ENCODE measurements around the gene ENTR1.

ENTR1 gene

DNA sequence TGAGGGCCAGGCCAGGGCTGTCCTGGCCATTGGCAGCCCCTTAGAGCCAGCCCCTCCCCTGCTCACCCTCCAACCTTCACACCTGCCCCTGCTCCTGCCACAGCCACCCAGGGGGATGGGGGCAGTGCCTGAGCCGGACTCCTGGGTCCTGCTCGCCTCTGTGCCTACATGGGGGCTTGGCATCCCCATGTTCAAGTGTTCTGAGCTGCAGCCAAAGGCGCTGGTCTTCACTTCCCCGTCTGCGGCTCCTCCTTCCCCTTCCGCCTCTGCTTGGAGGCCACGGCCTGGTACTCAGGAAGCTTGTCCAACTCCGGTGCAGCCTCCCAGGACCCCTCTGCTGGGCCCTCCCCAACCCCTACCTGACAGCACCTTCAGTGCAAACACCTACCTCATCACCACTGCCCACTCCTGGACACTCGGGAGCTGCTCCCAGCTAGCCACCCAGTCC, 44.6 kb downstream of the ENTR1 start:
- H3K27ac ChIP-seq (ENCODE audit: extremely low read depth, low read depth, low read length), result no peak overlapping the region
- no peaks in the 10 kb centered on the region for H3K9me3 ChIP-seq (ENCODE audit: control insufficient read depth, insufficient read depth, low read depth, low read length)
- POLR2A ChIA-PET, result interaction anchor here (0.5 to 1.7 kb wide), 8 partner anchors 9 to 89 kb away, joined by 3 to 7 read pairs (median 3); no protein-coding TSS in a partner anchor
- CTCF ChIA-PET, result interaction anchor here (0.7 to 2.3 kb wide), 4 partner anchors 11 to 53 kb away, joined by 3 to 9 read pairs (median 8); no protein-coding TSS in a partner anchor
- H3K4me3 ChIP-seq (ENCODE audit: low read depth, low read length), result no peak overlapping the region
- no peaks in the 10 kb centered on the region for H3K36me3 ChIP-seq (ENCODE audit: control insufficient read depth in 2 of 2, insufficient read depth in 1 of 2, low read length in 2 of 2)
- TF ChIP-seq, protein P1, sequence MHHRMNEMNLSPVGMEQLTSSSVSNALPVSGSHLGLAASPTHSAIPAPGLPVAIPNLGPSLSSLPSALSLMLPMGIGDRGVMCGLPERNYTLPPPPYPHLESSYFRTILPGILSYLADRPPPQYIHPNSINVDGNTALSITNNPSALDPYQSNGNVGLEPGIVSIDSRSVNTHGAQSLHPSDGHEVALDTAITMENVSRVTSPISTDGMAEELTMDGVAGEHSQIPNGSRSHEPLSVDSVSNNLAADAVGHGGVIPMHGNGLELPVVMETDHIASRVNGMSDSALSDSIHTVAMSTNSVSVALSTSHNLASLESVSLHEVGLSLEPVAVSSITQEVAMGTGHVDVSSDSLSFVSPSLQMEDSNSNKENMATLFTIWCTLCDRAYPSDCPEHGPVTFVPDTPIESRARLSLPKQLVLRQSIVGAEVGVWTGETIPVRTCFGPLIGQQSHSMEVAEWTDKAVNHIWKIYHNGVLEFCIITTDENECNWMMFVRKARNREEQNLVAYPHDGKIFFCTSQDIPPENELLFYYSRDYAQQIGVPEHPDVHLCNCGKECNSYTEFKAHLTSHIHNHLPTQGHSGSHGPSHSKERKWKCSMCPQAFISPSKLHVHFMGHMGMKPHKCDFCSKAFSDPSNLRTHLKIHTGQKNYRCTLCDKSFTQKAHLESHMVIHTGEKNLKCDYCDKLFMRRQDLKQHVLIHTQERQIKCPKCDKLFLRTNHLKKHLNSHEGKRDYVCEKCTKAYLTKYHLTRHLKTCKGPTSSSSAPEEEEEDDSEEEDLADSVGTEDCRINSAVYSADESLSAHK (tag by site-specific recombination; IDR thresholded peaks at IDR 0.05), result no peak
- TF ChIP-seq, protein P2, sequence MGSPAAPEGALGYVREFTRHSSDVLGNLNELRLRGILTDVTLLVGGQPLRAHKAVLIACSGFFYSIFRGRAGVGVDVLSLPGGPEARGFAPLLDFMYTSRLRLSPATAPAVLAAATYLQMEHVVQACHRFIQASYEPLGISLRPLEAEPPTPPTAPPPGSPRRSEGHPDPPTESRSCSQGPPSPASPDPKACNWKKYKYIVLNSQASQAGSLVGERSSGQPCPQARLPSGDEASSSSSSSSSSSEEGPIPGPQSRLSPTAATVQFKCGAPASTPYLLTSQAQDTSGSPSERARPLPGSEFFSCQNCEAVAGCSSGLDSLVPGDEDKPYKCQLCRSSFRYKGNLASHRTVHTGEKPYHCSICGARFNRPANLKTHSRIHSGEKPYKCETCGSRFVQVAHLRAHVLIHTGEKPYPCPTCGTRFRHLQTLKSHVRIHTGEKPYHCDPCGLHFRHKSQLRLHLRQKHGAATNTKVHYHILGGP (tag by site-specific recombination; IDR thresholded peaks at IDR 0.05), result no peak
- TF ChIP-seq ZSCAN16 (tag by site-specific recombination; IDR thresholded peaks at IDR 0.05), result no peak
- TF ChIP-seq BCL11A (tag by site-specific recombination; IDR thresholded peaks at IDR 0.05; ENCODE audit: low read depth), result no peak
- no peak for TF ChIP-seq ZFP3 (tag by site-specific recombination; IDR thresholded peaks at IDR 0.05; ENCODE audit: low read depth)
- TF ChIP-seq ZFP37 (tag by site-specific recombination; IDR thresholded peaks at IDR 0.05), result no peak
- TF ChIP-seq ZNF549 (tag by site-specific recombination; IDR thresholded peaks at IDR 0.05), result no peak
- no peak for TF ChIP-seq KLF10 (tag by site-specific recombination; IDR thresholded peaks at IDR 0.05)
- TF ChIP-seq ZNF239 (tag by site-specific recombination; IDR thresholded peaks at IDR 0.05), result no peak
- TF ChIP-seq ZNF423 (tag by site-specific recombination; IDR thresholded peaks at IDR 0.05), result no peak
- no peak for TF ChIP-seq ZNF629 (tag by site-specific recombination; IDR thresholded peaks at IDR 0.05)
- TF ChIP-seq ZEB2 (tag by site-specific recombination; IDR thresholded peaks at IDR 0.05), result no peak
- TF ChIP-seq SETDB1 (IDR thresholded peaks at IDR 0.05; ENCODE audit: insufficient read length, low read length), result no peak
- no peak for TF ChIP-seq ZNF391 (tag by site-specific recombination; IDR thresholded peaks at IDR 0.05; ENCODE audit: borderline replicate concordance, low read depth)
- TF ChIP-seq ZNF292 (tag by site-specific recombination; IDR thresholded peaks at IDR 0.05; ENCODE audit: borderline replicate concordance, low read depth), result no peak
- TF ChIP-seq ZNF707 (tag by site-specific recombination; IDR thresholded peaks at IDR 0.05), result no peak
- no peak for TF ChIP-seq TRIM28 (IDR thresholded peaks at IDR 0.05; ENCODE audit: borderline replicate concordance, low read length)
- TF ChIP-seq, protein P3, sequence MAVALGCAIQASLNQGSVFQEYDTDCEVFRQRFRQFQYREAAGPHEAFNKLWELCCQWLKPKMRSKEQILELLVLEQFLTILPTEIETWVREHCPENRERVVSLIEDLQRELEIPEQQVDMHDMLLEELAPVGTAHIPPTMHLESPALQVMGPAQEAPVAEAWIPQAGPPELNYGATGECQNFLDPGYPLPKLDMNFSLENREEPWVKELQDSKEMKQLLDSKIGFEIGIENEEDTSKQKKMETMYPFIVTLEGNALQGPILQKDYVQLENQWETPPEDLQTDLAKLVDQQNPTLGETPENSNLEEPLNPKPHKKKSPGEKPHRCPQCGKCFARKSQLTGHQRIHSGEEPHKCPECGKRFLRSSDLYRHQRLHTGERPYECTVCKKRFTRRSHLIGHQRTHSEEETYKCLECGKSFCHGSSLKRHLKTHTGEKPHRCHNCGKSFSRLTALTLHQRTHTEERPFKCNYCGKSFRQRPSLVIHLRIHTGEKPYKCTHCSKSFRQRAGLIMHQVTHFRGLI (tag by site-specific recombination; IDR thresholded peaks at IDR 0.05), result no peak
- no peak for TF ChIP-seq ZNF175 (tag by site-specific recombination; IDR thresholded peaks at IDR 0.05)
- no peak for TF ChIP-seq ZNF174 (tag by site-specific recombination; IDR thresholded peaks at IDR 0.05)
- no peaks in the 10 kb centered on the region; the same call in 1 of the 2 replicates for H3K4me1 ChIP-seq (ENCODE audit: control insufficient read depth, insufficient read depth, low read length)

Data from HEK293 (cell line).